Effector CD8-positive, alpha-beta T cell (primary cell): ENCODE measurements around the gene VWF.
"Not testable (repeated sequence)": the region's sequence is repeated elsewhere in the genome, so short reads cannot be mapped to it uniquely, and the experiment has no call there.

Source experiments
- DNase-seq: peaks from one replicate; lab custom pipeline; 2025; lab: John Stamatoyannopoulos, UW

The VWF gene

DNA sequence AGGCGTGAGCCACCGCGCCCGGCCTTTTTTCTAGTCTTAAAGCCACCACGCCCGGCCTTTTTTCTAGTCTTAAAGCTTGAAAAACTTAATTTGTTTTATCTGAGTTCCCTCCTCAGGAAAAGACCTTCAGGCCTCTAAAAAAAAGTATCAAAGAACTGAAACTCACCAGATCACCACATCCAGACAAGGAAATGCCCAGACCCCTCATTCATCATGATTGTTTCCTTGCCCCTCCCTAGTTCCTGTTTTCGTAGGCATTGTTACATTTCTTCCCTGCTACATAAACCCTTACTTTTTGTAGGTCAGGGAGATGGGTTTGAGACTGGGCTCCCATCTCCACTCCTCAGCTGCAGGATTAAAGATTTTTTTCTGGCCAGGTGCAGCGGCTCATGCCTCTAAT, 21.1 kb upstream of the VWF start:
- no peak for DNase-seq

DNA sequence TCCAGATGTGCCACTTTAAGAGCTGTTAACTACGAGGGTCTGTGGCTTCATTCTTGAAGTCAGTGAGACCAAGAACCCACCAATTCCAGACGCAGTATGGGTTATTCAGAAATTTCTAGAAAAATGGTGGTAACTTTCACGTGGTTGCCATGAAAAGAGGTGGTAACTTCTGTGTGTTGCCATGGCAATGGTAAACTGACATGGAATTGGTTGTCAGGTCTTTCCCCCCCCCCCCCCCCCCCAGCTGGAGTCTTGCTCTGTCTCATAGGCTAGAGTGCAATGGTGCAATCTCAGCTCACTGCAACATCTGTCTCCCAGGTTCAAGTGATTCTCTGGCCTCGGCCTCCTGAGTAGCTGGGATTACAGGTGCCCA, 18.8 kb upstream of the VWF start:
- DNase-seq, result no peak

- DNase-seq, result not testable (repeated sequence)
These were observed 18.2 kb upstream of the VWF start for GRCh38 chr12:6142368-6143302.

DNA sequence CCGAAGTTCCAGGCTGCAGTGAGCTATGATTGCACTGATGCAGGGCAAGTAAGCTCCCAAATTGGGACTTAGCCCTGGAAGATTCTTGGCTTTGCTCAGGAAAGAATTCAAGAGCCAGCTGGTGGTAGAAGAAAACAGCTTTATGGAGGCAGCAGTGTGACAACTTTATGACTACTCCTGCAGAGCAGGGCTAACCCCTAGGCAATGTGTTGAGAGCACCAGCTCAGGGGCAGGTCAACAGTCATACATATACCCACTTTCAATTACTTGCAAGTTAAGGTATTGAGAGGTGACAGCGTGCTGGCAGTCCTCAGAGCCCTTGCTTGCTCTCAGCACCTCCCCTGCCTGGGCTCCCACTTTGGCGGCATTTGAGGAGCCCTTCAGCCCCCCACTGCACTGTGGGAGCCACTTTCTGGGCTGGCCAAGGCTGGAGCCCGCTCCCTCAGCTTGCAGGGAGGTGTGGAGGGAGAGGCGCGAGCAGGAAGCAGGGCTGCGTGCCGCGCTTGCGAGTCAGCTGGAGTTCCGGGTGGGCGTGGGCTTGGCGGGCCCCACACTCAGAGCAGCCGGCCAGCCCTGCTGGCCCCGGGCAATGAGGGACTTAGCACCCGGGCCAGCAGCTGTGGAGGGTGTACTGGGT, 17.4 kb upstream of the VWF start:
- DNase-seq, result not testable (repeated sequence)

DNA sequence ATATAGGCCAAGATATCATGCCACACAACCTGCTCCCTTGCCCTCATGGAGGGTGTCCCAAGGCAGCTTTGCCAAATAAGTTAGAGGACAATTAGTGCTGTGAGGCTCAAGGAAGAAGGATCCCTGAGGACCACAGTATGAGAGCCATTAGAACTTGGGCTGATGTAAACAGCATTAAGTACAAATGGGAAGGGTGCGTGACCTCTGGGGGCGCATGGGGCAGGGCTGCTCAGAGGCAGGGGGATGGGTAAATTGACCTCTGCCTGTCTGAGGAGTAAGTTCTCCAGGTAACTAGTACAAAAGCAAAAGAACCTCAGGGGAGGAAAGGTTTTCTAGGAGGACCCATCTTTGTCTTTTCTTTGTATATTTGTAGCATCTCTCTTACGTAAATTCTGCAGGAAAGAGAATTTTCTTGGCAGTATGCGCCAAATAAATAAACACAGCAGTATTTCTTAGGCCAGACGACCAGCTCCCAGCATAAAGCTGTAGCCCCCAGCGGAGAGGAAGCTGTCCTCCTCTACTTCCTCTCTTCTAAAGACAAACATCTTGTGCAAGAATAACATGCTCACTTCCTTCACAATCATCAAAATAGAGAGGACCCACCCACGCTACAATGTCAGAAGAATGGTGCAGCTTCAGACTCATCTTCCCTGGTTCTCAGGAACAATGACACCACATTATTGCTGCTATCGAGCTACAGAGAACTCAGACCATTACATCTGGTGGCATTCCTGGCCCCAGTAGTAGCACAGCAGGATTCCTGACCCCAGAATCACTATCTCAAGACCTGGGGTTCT, 16.4 kb upstream of the VWF start:
- DNase-seq, result no peak

- DNase-seq, result no peak
These were observed 10.6 kb upstream of the VWF start for GRCh38 chr12:6135071-6135470.

- DNase-seq, result no peak
These were observed 9.2 kb upstream of the VWF start for GRCh38 chr12:6133642-6134041.

GRCh38 chr12:6132496-6132895, 8.0 kb upstream of the VWF start:
- no peak for DNase-seq

DNA sequence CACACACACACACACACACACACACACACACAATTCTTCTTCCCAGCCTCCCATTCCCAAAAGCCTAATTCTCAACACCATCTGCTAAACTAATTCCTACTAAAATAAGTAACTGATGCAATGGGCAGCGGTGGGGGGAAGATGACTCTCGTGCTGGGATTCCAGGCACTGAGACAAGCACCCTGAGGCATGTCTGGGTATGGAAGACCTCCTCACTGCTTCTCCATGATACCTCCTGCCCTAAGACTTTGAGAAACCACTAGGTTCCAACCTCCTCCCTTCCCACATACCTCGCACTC, 789 bp upstream of the VWF start:
- no peak for DNase-seq

DNA sequence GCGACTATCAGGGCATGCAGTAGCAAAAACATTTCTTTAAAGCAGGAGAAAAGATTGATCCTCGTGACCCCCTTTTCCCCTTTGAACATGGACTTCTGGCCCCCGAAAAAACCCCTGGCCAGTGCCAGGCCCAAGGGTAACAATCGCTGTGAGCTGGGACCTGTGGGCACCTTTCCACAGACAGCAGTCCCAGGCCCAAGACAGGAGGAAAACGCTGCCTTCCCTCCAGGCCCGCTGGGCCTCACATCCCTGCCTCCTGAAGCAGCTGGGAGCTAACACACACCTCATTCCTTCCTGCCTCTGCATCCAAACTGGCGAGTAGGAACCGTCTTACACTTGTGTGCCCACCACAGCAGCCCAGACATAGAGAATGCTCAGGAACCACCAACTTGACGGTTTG, 1.2 kb downstream of the VWF start:
- no peak for DNase-seq

- DNase-seq, result no peak
These were observed 2.3 kb downstream of the VWF start for GRCh38 chr12:6122201-6122600.

- DNase-seq, result no peak
These were observed 3.5 kb downstream of the VWF start for GRCh38 chr12:6120796-6121473.

- DNase-seq, result no peak
These were observed 5.4 kb downstream of the VWF start for GRCh38 chr12:6118891-6119568.

GRCh38 chr12:6116471-6117021, 7.9 kb downstream of the VWF start:
- DNase-seq, result no peak

DNA sequence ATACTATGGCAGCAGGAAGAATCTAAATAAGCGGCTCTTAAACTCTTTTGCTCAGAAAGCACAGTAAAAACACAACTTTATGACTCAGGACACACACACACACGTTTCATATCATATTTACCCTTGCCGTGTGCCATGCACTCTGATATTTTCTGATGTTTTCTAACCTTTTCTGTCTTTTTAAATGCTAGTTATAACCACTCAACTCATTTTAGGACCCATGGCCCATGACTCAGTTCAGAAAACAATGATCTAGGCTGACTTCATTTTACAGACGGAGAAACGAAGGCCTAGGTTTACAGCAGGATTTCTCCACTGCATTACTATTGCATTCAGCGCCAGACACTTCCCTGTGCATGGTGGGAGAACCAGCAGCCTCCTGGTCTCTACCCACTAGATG, 9.1 kb downstream of the VWF start:
- DNase-seq, result no peak

- no peak for DNase-seq
These were observed 10.0 kb downstream of the VWF start for GRCh38 chr12:6114476-6114870.

DNA sequence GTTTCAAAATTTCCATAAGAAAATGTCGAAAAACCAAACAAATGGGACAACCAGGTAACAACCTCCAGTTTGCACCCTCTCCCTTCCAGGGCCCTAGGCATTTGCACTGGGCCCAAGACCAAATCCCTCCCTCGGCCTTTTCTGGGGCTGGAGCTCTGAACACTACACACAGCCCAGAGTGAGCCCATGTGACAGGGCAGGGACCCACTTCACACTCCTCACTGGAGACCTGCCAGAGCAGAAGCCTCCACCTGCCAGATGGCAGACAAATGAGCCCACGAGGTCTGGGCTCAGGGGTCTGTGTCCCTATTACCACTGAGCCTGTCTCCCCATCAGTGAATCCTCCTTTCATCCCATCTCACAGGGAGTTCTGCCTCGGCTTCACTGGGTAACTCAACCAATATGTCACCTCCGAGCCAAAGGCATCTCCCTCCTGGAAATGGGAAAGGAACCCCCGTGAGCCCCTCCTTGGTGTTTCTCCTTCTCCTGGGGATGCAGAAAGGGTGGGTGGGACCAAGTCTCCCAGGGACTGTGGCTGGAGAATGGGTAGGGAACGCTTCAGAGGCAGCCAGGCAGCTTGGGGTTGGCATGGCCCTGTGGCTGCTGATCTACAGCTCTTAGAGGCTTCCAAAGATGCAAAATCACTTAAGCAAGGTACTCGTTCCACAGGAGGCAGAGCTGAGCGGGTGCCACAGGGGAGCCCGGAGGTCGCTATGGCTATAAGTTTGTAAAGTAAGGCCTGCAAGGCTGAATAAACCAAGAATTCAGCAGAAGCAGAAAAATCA, 10.6 kb downstream of the VWF start:
- DNase-seq, result no peak

- no peak for DNase-seq
These were observed 12.5 kb downstream of the VWF start for GRCh38 chr12:6112004-6112403.

- DNase-seq, result no peak
These were observed 14.5 kb downstream of the VWF start for GRCh38 chr12:6110006-6110405.

DNA sequence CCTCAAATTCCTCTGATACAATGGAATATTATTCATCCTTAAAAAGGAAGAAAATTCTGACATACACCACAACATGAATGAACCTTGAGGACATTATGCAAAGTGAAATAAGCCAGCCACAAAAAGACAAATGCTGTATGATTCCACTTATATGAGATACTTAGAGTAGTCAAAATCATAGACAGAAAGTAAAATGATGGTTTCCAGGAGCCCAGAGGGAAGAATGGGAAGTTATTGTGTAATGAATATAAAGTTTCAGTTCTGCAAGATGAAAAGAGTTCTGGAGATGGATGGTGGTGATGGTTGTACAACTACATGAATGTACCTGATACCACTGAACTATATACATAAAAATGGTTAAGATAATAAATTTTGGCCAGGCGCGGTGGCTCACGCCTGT, 18.3 kb downstream of the VWF start:
- DNase-seq, result no peak

GRCh38 chr12:6104842-6105241, 19.6 kb downstream of the VWF start:
- DNase-seq, result no peak
